Body of pancreas (tissue), 4 donors: ENCODE results near the gene FST. TPM values are rescaled to one million over a fixed set of nuclear protein-coding genes. Genes with fewer than 3 reads are reported as not detected.

Source experiments
- ATAC-seq: fragments of 150-250 bp; one replicate; pipeline ENCODE4 v1.9.1; 2016
- DNase-seq, 4 donors: peaks; one replicate each; pipeline ENCODE4 v3.0.0-alpha.2; 2019
- H3K27ac ChIP-seq, 4 donors: fragments of 200-600 bp; sonication (generic); 1 replicate in 3 of 4; 2 replicates in 1 of 4; pipeline versions ENCODE4 v1.5.1 to v1.6.1; 2016 to 2019; ENCODE audit warnings: mild to moderate bottlenecking in 1 of 4, mixed read lengths in 1 of 4, moderate library complexity in 1 of 4
- H3K27me3 ChIP-seq, 2 donors: fragments of 200-600 bp; sonication (generic); one replicate each; pipeline ENCODE4 v1.6.0; 2016; ENCODE audit warnings: mild to moderate bottlenecking in 1 of 2
- H3K36me3 ChIP-seq, 2 donors: fragments of 200-600 bp; sonication (generic); replicated peaks in 1 of 2; 2 replicates each; pipeline ENCODE4 v1.5.1; 2016; ENCODE audit warnings: low read depth in 2 of 2; ENCODE audit not compliant: insufficient read depth in 1 of 2
- H3K4me1 ChIP-seq: fragments of 200-600 bp; sonication (generic); one replicate; pipeline ENCODE4 v1.6.0; 2016
- H3K4me3 ChIP-seq, 2 donors: fragments of 200-600 bp; sonication (generic); 1 replicate in 1 of 2; 2 replicates in 1 of 2; pipeline ENCODE4 v1.5.1; 2016 to 2019
- H3K9me3 ChIP-seq, 3 donors: fragments of 200-600 bp; sonication (generic); 1 replicate in 2 of 3; 2 replicates in 1 of 3; pipeline ENCODE4 v1.5.1; 2016
- POLR2A ChIP-seq, 3 donors: fragments of 450-650 bp; IDR thresholded peaks; one replicate each; pipeline ENCODE4 v1.6.1; 2016; ENCODE audit warnings: antibody characterized with exemption in 3 of 3, mild to moderate bottlenecking in 2 of 3
- WGBS, 2 donors: methylation state at CpG; one replicate each; pipeline ENCODE4 v1.1.5; 2017; 5-methylcytosine and 5-hydroxymethylcytosine counted together
- intact Hi-C: fragments of 100-400 bp; cut with DNase I; formaldehyde crosslinking; loops from one replicate; pipeline ENCODE4 v1.15.1; 2023
- total RNA-seq, 2 donors: library from RNA; depleted of rRNA; stranded (reverse); fragments of >200 nt; gene quantifications; one replicate each; pipeline ENCODE4 v1.1.0, GENCODE V29; 2016
- TF ChIP-seq, protein P1 (sequence below), 7 experiments: fragments of 450-650 bp in 4 of 7; fragments of 200-600 bp in 3 of 7; sonication (generic) in 3 of 7; IDR thresholded peaks; one replicate each; pipeline ENCODE4 v1.5.1; 2016 to 2019; ENCODE audit warnings: antibody characterized with exemption in 7 of 7

Gene FST
- total RNA-seq, 2 donors from 2014 or later: 0.52 to 0.99 TPM

DNA sequence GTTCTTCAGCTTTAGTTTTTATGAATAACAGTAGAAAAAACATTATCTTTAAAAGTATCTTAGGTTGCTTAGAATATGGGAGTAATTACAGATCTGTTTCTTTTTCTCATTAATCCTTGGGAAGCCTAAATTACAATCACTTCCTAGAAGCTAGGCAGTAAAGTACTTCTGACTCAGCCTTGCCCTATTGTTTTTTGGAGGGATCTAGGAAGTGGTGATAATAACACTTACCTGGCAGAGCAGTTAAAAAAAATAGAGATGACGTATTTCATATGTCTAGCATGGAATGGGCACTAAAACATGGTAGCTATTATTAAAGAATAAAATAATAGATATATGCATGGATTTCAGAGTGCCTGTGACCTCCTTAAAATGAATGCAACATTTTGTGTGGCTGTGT, 8.2 kb upstream of the FST start:
- Histone ChIP-seq H3K4me3 (no peak overlapping the region), H3K4me1 (no peaks in the 10 kb centered on the region), H3K27me3 (no peaks in the 10 kb centered on the region), H3K27ac (no peak overlapping the region), H3K9me3 (no peaks in the 10 kb centered on the region), H3K36me3 (no peaks in the 10 kb centered on the region)
- intact Hi-C loops: no loop called here
- no peak for DNase-seq
- TF ChIP-seq, protein P1, sequence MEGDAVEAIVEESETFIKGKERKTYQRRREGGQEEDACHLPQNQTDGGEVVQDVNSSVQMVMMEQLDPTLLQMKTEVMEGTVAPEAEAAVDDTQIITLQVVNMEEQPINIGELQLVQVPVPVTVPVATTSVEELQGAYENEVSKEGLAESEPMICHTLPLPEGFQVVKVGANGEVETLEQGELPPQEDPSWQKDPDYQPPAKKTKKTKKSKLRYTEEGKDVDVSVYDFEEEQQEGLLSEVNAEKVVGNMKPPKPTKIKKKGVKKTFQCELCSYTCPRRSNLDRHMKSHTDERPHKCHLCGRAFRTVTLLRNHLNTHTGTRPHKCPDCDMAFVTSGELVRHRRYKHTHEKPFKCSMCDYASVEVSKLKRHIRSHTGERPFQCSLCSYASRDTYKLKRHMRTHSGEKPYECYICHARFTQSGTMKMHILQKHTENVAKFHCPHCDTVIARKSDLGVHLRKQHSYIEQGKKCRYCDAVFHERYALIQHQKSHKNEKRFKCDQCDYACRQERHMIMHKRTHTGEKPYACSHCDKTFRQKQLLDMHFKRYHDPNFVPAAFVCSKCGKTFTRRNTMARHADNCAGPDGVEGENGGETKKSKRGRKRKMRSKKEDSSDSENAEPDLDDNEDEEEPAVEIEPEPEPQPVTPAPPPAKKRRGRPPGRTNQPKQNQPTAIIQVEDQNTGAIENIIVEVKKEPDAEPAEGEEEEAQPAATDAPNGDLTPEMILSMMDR (IDR thresholded peaks at IDR 0.05): no peak
- no peak for TF ChIP-seq POLR2A (IDR thresholded peaks at IDR 0.05)
- no peak for ATAC-seq
- 70 to 81% methylated on average over 1 of the region's 1 CpG for WGBS, 2 donors

DNA sequence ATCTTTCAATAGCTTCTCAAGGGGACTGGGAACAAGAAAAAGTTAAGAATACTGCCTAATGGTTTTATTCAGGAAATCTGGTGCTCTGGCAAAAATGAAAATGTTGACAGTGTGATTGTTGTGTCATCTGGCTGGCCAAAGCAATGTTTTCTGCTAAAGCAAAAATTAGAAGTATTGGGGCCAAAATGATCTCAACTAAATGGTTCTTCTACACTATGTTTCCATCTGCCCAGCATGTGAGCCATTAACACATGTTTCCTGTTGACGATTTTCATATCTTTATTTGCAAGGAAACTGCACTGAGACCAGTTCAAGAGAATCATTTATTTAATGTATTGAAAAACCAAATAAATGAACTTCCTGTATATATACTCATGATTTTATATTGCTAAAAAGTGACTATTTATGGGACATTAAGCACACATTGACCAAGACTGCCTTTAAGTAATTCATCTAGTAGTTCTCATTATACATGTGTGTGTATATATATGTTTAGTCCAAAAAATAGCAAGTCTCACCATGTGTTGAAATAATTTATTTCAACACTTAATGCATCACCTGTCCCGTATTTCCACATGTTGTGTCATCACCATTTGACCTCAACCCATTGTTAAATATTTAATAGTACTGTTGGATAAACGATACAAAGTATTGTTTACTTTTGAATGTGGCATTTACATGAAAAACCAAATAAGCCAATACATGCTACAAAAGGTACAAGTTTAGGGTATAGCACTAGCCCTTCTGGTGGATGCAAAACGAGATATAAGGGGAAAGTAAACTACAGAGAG, 7.5 kb upstream of the FST start:
- intact Hi-C loops: no loop called here
- Histone ChIP-seq H3K27me3 (no peaks in the 10 kb centered on the region), H3K36me3 (no peaks in the 10 kb centered on the region), H3K4me1 (no peaks in the 10 kb centered on the region), H3K9me3 (no peaks in the 10 kb centered on the region), H3K27ac (no peak overlapping the region), H3K4me3 (no peak overlapping the region)
- no peak for ATAC-seq
- 53 to 63% methylated on average over 4 of the region's 4 CpGs for WGBS, 2 donors
- TF ChIP-seq, protein P1 (IDR thresholded peaks at IDR 0.05): no peak
- TF ChIP-seq POLR2A (IDR thresholded peaks at IDR 0.05): no peak
- no peak for DNase-seq

DNA sequence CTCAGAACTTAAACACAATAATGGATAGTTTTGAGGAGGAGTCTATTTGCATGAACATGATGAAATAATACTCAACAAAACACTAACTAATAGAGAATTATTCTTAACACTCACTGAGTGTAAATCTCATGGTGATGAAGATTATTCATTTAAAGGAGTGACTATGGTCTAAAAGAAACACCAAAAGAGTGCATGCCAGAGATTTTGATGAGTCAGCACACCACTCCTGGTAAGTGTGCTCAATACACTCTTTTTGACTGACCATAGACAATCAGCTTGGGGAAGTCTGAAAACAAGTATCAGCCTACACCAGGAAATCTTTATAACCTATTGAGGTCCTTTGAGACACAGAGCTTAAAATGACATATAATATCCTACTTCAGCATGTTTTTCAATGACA, 6.8 kb upstream of the FST start:
- Histone ChIP-seq H3K36me3 (no peaks in the 10 kb centered on the region), H3K9me3 (no peaks in the 10 kb centered on the region), H3K4me3 (no peak overlapping the region), H3K4me1 (no peaks in the 10 kb centered on the region), H3K27me3 (no peaks in the 10 kb centered on the region), H3K27ac (no peak overlapping the region)
- intact Hi-C loops: no loop called here
- no peak for TF ChIP-seq POLR2A (IDR thresholded peaks at IDR 0.05)
- TF ChIP-seq, protein P1 (IDR thresholded peaks at IDR 0.05): no peak
- DNase-seq (no peak), ATAC-seq (no peak)

DNA sequence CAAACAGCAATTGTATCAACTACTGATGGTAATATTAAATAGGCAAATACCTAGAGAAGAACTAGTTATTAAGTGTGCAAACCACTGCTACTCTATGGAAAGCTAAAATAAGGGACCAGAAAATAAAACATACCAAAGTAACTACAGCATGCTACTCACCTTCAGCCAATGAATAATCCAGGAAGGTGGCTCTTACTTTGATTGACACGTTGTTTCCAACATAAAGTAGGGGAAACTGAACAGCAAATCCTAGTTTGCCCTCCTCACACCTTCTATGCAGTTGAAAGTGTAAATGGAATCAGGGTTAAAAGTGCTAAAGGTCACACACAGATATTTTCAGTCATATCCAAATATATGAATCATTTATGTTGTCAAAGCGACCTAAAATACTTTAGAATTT, 5.1 kb upstream of the FST start:
- Histone ChIP-seq H3K36me3 (no peaks in the 10 kb centered on the region), H3K4me3 (no peak overlapping the region), H3K9me3 (no peaks in the 10 kb centered on the region), H3K27me3 (no peaks in the 10 kb centered on the region), H3K4me1 (no peaks in the 10 kb centered on the region), H3K27ac (no peak overlapping the region)
- DNase-seq (no peak), ATAC-seq (no peak)
- 74 to 90% methylated on average over 2 of the region's 2 CpGs for WGBS, 2 donors
- TF ChIP-seq, protein P1 (IDR thresholded peaks at IDR 0.05): no peak
- no peak for TF ChIP-seq POLR2A (IDR thresholded peaks at IDR 0.05)
- intact Hi-C loops: no loop called here

DNA sequence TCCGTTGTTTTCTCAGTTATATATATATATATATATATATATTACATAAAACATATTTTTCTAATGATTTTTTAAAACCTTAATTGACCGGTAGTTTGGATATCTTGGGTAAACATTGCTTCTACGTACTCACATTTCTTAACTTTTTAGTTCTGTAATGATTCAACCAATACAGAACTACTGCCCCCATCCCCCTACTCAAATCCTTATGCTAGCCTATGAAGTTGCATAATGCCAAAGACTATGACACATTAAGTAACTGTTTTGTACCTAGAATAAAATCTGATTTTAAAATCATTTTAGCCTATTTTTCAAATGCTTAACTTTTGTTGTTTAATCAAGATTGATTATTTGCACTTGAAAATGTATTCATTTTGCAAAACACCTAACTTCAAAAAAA, 4.4 kb upstream of the FST start:
- Histone ChIP-seq H3K36me3 (no peaks in the 10 kb centered on the region), H3K9me3 (no peaks in the 10 kb centered on the region), H3K27ac (no peak overlapping the region), H3K27me3 (no peaks in the 10 kb centered on the region), H3K4me3 (no peak overlapping the region), H3K4me1 (peaks cover 5% of the 10 kb centered on the region)
- WGBS, 2 donors: 26 to 52% methylated on average over 3 of the region's 3 CpGs
- intact Hi-C loops: no loop called here
- DNase-seq: no peak
- no peak for ATAC-seq
- TF ChIP-seq, protein P1 (IDR thresholded peaks at IDR 0.05): no peak
- no peak for TF ChIP-seq POLR2A (IDR thresholded peaks at IDR 0.05)
